ENCODE data around the gene TNFRSF11A. TPM values are rescaled to one million over a fixed set of nuclear protein-coding genes. Genes with fewer than 3 reads are reported as not detected.

TNFRSF11A gene
- total RNA-seq, 1 donor = under 0.01 TPM

DNA sequence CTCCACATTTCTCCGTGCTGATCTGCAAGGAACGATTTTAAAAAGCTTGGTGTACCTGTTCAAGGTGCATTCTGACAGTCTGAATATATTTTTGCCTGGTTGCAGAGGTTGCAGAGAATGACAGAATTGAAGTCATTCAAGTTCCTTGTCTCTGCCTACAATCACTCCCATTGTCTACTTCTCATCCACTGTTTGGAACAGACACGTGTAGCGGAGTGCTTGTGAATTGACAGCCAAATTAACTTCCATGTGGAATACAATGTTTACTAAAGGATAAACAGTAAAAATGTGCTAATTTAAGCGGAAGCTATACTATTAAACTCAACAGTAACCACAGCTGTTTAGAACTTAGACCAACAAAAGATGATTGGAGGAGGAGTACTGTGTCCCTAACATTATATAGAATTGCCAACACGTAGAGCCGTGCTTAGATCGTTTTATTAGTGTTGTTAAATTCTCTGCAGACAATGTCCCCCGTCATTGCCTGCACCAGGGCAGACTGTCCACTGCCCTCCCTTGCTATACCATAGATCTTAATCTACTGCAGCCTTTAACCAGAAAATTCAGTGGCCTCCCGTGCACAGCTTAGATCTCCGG, 110.4 kb downstream of the TNFRSF11A start:
- no peak overlapping the region for H3K27ac ChIP-seq (ENCODE audit: low read depth, low read length)
- H3K9me3 ChIP-seq (ENCODE audit: low read depth, low read length) = no peaks in the 10 kb centered on the region
- no peaks in the 10 kb centered on the region for H4K20me1 ChIP-seq (ENCODE audit: insufficient read depth, low read length)
- no peak overlapping the region for H2AFZ ChIP-seq (ENCODE audit: low read length)
- H3K79me2 ChIP-seq (ENCODE audit: insufficient read depth, low read length) = no peaks in the 10 kb centered on the region
- TF ChIP-seq, protein P1, sequence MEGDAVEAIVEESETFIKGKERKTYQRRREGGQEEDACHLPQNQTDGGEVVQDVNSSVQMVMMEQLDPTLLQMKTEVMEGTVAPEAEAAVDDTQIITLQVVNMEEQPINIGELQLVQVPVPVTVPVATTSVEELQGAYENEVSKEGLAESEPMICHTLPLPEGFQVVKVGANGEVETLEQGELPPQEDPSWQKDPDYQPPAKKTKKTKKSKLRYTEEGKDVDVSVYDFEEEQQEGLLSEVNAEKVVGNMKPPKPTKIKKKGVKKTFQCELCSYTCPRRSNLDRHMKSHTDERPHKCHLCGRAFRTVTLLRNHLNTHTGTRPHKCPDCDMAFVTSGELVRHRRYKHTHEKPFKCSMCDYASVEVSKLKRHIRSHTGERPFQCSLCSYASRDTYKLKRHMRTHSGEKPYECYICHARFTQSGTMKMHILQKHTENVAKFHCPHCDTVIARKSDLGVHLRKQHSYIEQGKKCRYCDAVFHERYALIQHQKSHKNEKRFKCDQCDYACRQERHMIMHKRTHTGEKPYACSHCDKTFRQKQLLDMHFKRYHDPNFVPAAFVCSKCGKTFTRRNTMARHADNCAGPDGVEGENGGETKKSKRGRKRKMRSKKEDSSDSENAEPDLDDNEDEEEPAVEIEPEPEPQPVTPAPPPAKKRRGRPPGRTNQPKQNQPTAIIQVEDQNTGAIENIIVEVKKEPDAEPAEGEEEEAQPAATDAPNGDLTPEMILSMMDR (IDR thresholded peaks at IDR 0.05; ENCODE audit: extremely low read depth, low read depth, low read length) = no peak
- H3K36me3 ChIP-seq (ENCODE audit: insufficient read depth, low read length) = no peaks in the 10 kb centered on the region
- no peak overlapping the region for H3K4me2 ChIP-seq (ENCODE audit: insufficient read depth, low read length)
- peaks cover 10% of the 10 kb centered on the region for H3K27me3 ChIP-seq (ENCODE audit: insufficient read depth, low read length)
- DNase-seq (ENCODE audit: insufficient read length, low spot score, missing footprints) = no peak
- no peak overlapping the region for H3K4me3 ChIP-seq (ENCODE audit: insufficient read depth, low read length)
- H3K4me1 ChIP-seq (ENCODE audit: insufficient read depth, low read length) = peaks cover 23% of the 10 kb centered on the region

DNA sequence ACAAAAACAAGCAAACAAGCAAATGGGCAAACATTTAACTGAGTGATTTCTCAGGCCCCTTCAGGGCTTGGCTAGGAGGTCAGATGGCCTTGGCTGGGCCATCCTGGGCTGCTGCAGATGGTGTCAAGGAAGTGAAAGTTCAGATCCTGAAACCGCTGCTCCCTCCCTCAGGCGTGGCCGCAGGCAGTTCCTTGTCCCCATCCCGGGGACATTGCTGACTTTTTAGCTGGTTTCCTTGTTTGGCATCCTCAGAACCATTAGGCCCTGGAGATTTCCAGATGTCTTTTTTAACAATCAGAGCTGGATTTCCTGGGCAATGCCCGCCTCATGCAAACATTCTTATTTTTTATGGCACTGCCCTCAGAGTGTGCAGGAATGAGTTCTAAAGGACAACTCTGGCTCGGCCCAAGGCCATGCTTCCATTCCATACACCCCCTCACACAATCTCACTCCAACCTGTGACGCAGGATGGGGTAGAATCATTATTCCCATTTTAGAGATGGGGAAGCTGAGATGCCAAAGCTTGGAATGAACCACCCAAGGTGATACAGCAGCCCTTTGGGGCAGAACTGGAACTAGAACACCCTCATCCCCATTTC, 111.6 kb downstream of the TNFRSF11A start:
- Histone ChIP-seq H3K4me1 (ENCODE audit: insufficient read depth, low read length) (peaks cover 23% of the 10 kb centered on the region), H4K20me1 (ENCODE audit: insufficient read depth, low read length) (no peaks in the 10 kb centered on the region), H3K79me2 (ENCODE audit: insufficient read depth, low read length) (no peaks in the 10 kb centered on the region), H3K36me3 (ENCODE audit: insufficient read depth, low read length) (no peaks in the 10 kb centered on the region), H3K9me3 (ENCODE audit: low read depth, low read length) (no peaks in the 10 kb centered on the region), H3K27ac (ENCODE audit: low read depth, low read length) (no peak overlapping the region), H3K4me3 (ENCODE audit: insufficient read depth, low read length) (no peak overlapping the region), H3K27me3 (ENCODE audit: insufficient read depth, low read length) (peaks cover 10% of the 10 kb centered on the region), H2AFZ (ENCODE audit: low read length) (no peak overlapping the region), H3K4me2 (ENCODE audit: insufficient read depth, low read length) (peak overlapping the region; percentile 57)
- TF ChIP-seq, protein P1 (IDR thresholded peaks at IDR 0.05; ENCODE audit: extremely low read depth, low read depth, low read length) = no peak
- DNase-seq (ENCODE audit: insufficient read length, low spot score, missing footprints) = no peak

DNA sequence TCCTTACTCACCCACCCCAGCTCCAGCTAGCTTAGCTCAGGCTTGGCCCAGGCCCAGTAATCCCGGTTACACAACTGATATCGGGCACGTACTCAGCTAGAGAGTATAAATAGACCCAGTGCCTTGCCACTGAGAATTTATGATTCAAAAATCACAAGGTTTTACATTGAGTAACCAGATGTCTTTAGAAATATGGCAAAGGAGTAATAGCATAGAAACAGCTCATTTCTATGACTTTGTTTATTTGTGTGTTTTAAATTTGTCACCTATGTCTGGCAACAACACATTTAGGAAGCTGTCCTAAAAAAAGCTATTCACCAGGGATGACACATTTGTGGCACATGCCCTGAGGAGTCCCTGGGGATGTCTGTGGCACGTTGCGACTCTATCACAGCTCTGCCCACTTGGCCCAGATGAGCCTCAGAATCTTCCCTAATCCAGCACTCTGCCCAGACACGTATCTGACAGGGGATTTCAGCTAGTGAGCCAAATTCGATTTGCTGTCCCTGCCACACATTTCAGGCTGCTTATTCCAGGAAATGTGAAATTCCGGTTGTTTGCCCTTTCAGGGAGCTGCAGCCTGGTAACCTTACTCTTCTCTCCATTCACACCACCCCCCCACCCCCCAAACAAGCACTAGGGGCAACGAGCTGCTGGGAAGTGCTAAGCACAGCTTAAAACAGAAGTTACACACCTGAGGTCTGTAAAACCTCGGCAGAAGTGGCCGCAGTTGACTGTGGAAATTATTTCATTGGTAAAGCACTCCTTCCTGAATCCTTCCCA, 112.3 kb downstream of the TNFRSF11A start:
- TF ChIP-seq, protein P1 (IDR thresholded peaks at IDR 0.05; ENCODE audit: extremely low read depth, low read depth, low read length) = no peak
- H3K79me2 ChIP-seq (ENCODE audit: insufficient read depth, low read length) = no peaks in the 10 kb centered on the region
- H3K27ac ChIP-seq (ENCODE audit: low read depth, low read length) = peak overlapping the region; percentile 35
- DNase-seq (ENCODE audit: insufficient read length, low spot score, missing footprints) = peak; percentile 86
- peaks cover 23% of the 10 kb centered on the region for H3K4me1 ChIP-seq (ENCODE audit: insufficient read depth, low read length)
- H3K4me2 ChIP-seq (ENCODE audit: insufficient read depth, low read length) = peak overlapping the region; percentile 57
- peak overlapping the region; percentile 27 for H2AFZ ChIP-seq (ENCODE audit: low read length)
- peak overlapping the region; percentile 29 for H3K4me3 ChIP-seq (ENCODE audit: insufficient read depth, low read length)
- H3K9me3 ChIP-seq (ENCODE audit: low read depth, low read length) = no peaks in the 10 kb centered on the region
- no peaks in the 10 kb centered on the region for H4K20me1 ChIP-seq (ENCODE audit: insufficient read depth, low read length)
- no peaks in the 10 kb centered on the region for H3K36me3 ChIP-seq (ENCODE audit: insufficient read depth, low read length)
- peaks cover 10% of the 10 kb centered on the region for H3K27me3 ChIP-seq (ENCODE audit: insufficient read depth, low read length)

DNA sequence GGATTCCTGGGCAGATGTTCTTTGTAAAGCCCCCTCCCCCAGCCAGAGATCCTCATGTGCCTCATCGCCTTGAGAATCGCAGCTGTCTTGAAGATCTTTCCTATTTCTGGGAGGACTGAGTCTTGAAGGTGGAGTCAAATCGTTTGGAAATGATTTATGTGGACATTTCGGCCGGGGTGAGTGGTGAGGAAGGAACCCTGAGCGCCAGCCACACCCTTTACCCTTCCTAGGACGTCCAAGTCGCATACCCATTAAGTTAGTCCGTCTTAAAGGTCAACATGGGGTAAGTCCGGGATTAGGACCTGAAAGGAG, 112.9 kb downstream of the TNFRSF11A start:
- H3K27ac ChIP-seq (ENCODE audit: low read depth, low read length) = no peak overlapping the region
- H3K9me3 ChIP-seq (ENCODE audit: low read depth, low read length) = no peaks in the 10 kb centered on the region
- no peaks in the 10 kb centered on the region for H3K79me2 ChIP-seq (ENCODE audit: insufficient read depth, low read length)
- H3K36me3 ChIP-seq (ENCODE audit: insufficient read depth, low read length) = no peaks in the 10 kb centered on the region
- TF ChIP-seq, protein P1 (IDR thresholded peaks at IDR 0.05; ENCODE audit: extremely low read depth, low read depth, low read length) = no peak
- no peak for DNase-seq (ENCODE audit: insufficient read length, low spot score, missing footprints)
- peaks cover 12% of the 10 kb centered on the region for H3K27me3 ChIP-seq (ENCODE audit: insufficient read depth, low read length)
- H4K20me1 ChIP-seq (ENCODE audit: insufficient read depth, low read length) = no peaks in the 10 kb centered on the region
- peak overlapping the region; percentile 29 for H3K4me3 ChIP-seq (ENCODE audit: insufficient read depth, low read length)
- peak overlapping the region; percentile 57 for H3K4me2 ChIP-seq (ENCODE audit: insufficient read depth, low read length)
- H2AFZ ChIP-seq (ENCODE audit: low read length) = peak overlapping the region; percentile 27
- H3K4me1 ChIP-seq (ENCODE audit: insufficient read depth, low read length) = peaks cover 23% of the 10 kb centered on the region

Data from osteoblast (primary cell).